MM.1S (cell line): ENCODE data around the gene THAP10.

Source experiments
- DNase-seq: peaks from one replicate; pipeline ENCODE4 v3.0.0-alpha.2; 2015
- H2AFZ ChIP-seq: fragments of 300-600 bp; sonication (generic); 2 replicates; pipeline ENCODE4 v1.6.0; 2016; ENCODE audit warnings: antibody characterized with exemption, low read length
- H3F3A ChIP-seq: fragments of 300-600 bp; sonication (generic); 2 replicates; pipeline ENCODE4 v1.6.1; 2016; ENCODE audit warnings: mild to moderate bottlenecking, antibody characterized with exemption, low read length, moderate library complexity, mixed read lengths; ENCODE audit not compliant: insufficient read depth
- H3K27ac ChIP-seq: fragments of 300-600 bp; sonication (generic); 2 replicates; pipeline ENCODE4 v1.5.1; 2016; ENCODE audit warnings: mild to moderate bottlenecking, low read length
- H3K27me3 ChIP-seq: fragments of 300-600 bp; sonication (generic); replicated peaks from 2 replicates; pipeline ENCODE4 v1.6.0; 2016; ENCODE audit warnings: low read length; ENCODE audit not compliant: insufficient read depth
- H3K36me3 ChIP-seq: fragments of 300-600 bp; sonication (generic); replicated peaks from 2 replicates; pipeline ENCODE4 v1.6.1; 2016; ENCODE audit warnings: mild to moderate bottlenecking, low read length, mixed read lengths; ENCODE audit not compliant: insufficient read depth
- H3K4me1 ChIP-seq: fragments of 300-600 bp; sonication (generic); 2 replicates; pipeline ENCODE4 v1.6.1; 2016; ENCODE audit warnings: low read length, mixed read lengths
- H3K4me2 ChIP-seq: fragments of 300-600 bp; sonication (generic); 2 replicates; pipeline ENCODE4 v1.6.0; 2016; ENCODE audit warnings: low read depth, low read length
- H3K4me3 ChIP-seq: fragments of 300-600 bp; sonication (generic); 2 replicates; pipeline ENCODE4 v1.5.1; 2016; ENCODE audit warnings: low read length, mixed read lengths
- H3K79me2 ChIP-seq: fragments of 300-600 bp; sonication (generic); 2 replicates; pipeline ENCODE4 v1.6.1; 2016; ENCODE audit warnings: mixed run types, low read length, mixed read lengths
- H3K9ac ChIP-seq: fragments of 300-600 bp; sonication (generic); 2 replicates; pipeline ENCODE4 v1.6.1; 2016; ENCODE audit warnings: low read length, mixed read lengths
- H3K9me2 ChIP-seq: fragments of 300-600 bp; sonication (generic); replicated peaks from 2 replicates; pipeline ENCODE4 v1.6.1; 2016; ENCODE audit warnings: mild to moderate bottlenecking, low read length, mixed read lengths; ENCODE audit not compliant: insufficient read depth
- H3K9me3 ChIP-seq: fragments of 300-600 bp; sonication (generic); replicated peaks from 2 replicates; pipeline ENCODE4 v1.6.1; 2016; ENCODE audit warnings: mild to moderate bottlenecking, low read length, mixed read lengths; ENCODE audit not compliant: insufficient read depth
- H4K20me1 ChIP-seq: fragments of 300-600 bp; sonication (generic); 2 replicates; pipeline ENCODE4 v1.6.1; 2016; ENCODE audit warnings: mild to moderate bottlenecking, low read length, moderate library complexity, mixed read lengths; ENCODE audit not compliant: insufficient read depth
- CTCF ChIP-seq: fragments of 300-600 bp; sonication (generic); IDR thresholded peaks from 2 replicates; pipeline ENCODE4 v1.5.1; 2016; ENCODE audit warnings: antibody characterized with exemption, low read length, mixed read lengths
- EZH2 ChIP-seq: fragments of 300-600 bp; sonication (generic); optimal IDR thresholded peaks from 2 replicates; pipeline ENCODE3; 2017; ENCODE audit warnings: low read depth, mild to moderate bottlenecking, antibody characterized with exemption, low read length, mixed read lengths
- EZH2phosphoT487 ChIP-seq: fragments of 300-600 bp; sonication (generic); IDR thresholded peaks from 2 replicates; pipeline ENCODE4 v1.6.1; 2018; ENCODE audit warnings: antibody characterized with exemption, low read length

THAP10 gene

GRCh38 chr15:70923311-70924080, 31.3 kb upstream of the THAP10 start:
- Histone ChIP-seq H4K20me1 (no peaks in the 10 kb centered on the region), H3K9me2 (no peaks in the 10 kb centered on the region), H3K4me2 (no peak overlapping the region), H3K27ac (no peak overlapping the region), H3K27me3 (peaks cover 18% of the 10 kb centered on the region; the same call in 1 of the 2 replicates), H3K4me3 (no peak overlapping the region), H2AFZ (no peak overlapping the region), H3K9ac (no peak overlapping the region), H3F3A (no peaks in the 10 kb centered on the region), H3K36me3 (no peaks in the 10 kb centered on the region), H3K79me2 (no peaks in the 10 kb centered on the region), H3K9me3 (no peaks in the 10 kb centered on the region), H3K4me1 (peaks cover 13% of the 10 kb centered on the region)
- TF ChIP-seq CTCF (no peak), EZH2 (no peak), EZH2phosphoT487 (no peak)
- no peak for DNase-seq

GRCh38 chr15:70922119-70922518, 29.9 kb upstream of the THAP10 start:
- Histone ChIP-seq H3K4me3 (no peak overlapping the region), H3K79me2 (no peaks in the 10 kb centered on the region), H3K9me3 (no peaks in the 10 kb centered on the region), H3K9ac (no peak overlapping the region), H4K20me1 (no peaks in the 10 kb centered on the region), H3K4me1 (peaks cover 10% of the 10 kb centered on the region), H3K4me2 (no peak overlapping the region), H3K27me3 (peaks cover 18% of the 10 kb centered on the region; the same call in 1 of the 2 replicates), H2AFZ (no peak overlapping the region), H3K9me2 (no peaks in the 10 kb centered on the region), H3F3A (no peaks in the 10 kb centered on the region), H3K27ac (no peak overlapping the region), H3K36me3 (no peaks in the 10 kb centered on the region)
- no peak for DNase-seq
- no peak for TF ChIP-seq CTCF
- no peak for TF ChIP-seq EZH2phosphoT487

- Histone ChIP-seq H3F3A (no peaks in the 10 kb centered on the region), H2AFZ (no peak overlapping the region), H3K9me3 (no peaks in the 10 kb centered on the region), H3K27me3 (peaks cover 18% of the 10 kb centered on the region; the same call in 1 of the 2 replicates), H4K20me1 (no peaks in the 10 kb centered on the region), H3K27ac (no peak overlapping the region), H3K4me3 (no peak overlapping the region), H3K9ac (no peak overlapping the region), H3K4me1 (peaks cover 7% of the 10 kb centered on the region), H3K4me2 (no peak overlapping the region), H3K9me2 (no peaks in the 10 kb centered on the region), H3K79me2 (no peaks in the 10 kb centered on the region), H3K36me3 (no peaks in the 10 kb centered on the region)
- no peak for DNase-seq
- TF ChIP-seq EZH2phosphoT487 (no peak), CTCF (no peak), EZH2 (no peak)
Measured at GRCh38 chr15:70920981-70921696, 28.9 kb upstream of the THAP10 start.
